NCI-H2107 treated with DMSO at 0.1 percent for 48 hours (cell line): ENCODE measurements around the gene KLHDC9.

ENCODE experiments used
- DNase-seq: peaks from one replicate; lab custom pipeline; 2025; ENCODE audit not compliant: unreplicated experiment; lab: John Stamatoyannopoulos, UW

The KLHDC9 gene

GRCh38 chr1:161130266-161130665 is 32.1 kb downstream of the KLHDC9 start:
- no peak for DNase-seq

- DNase-seq, result no peak
Measured at GRCh38 chr1:161131523-161132409, 33.6 kb downstream of the KLHDC9 start.

GRCh38 chr1:161132410-161133219 is 34.5 kb downstream of the KLHDC9 start, which contains the start of gene DEDD:
Gene DEDD (minus strand): TSS chr1:161132667. CDS start chr1:161124462, 8,205 bp downstream.
- DNase-seq, result peak; percentile 99

- no peak for DNase-seq
Measured at GRCh38 chr1:161133220-161133740, 35.1 kb downstream of the KLHDC9 start.

GRCh38 chr1:161137881-161138280 is 39.7 kb downstream of the KLHDC9 start:
- no peak for DNase-seq

GRCh38 chr1:161138431-161138830 is 40.3 kb downstream of the KLHDC9 start:
- no peak for DNase-seq

GRCh38 chr1:161139766-161140165 is 41.6 kb downstream of the KLHDC9 start:
- peak; percentile 51 for DNase-seq

GRCh38 chr1:161140755-161141400 is 42.7 kb downstream of the KLHDC9 start:
- no peak for DNase-seq

GRCh38 chr1:161145832-161146231 is 47.7 kb downstream of the KLHDC9 start:
- DNase-seq, result no peak
